ENCODE results near the gene RAE1. TPM values are rescaled to one million over a fixed set of nuclear protein-coding genes. Genes with fewer than 3 reads are reported as not detected.

RAE1 gene
- total RNA-seq, 1 donor from 2014 or later = 9.0 TPM

Other genes with a start within 250 kb of the RAE1 start
- gene BMP7, start 84.6 kb upstream of the RAE1 start, total RNA-seq = 0.38 TPM
- gene SPO11, start 21.5 kb upstream of the RAE1 start, total RNA-seq = not detected
- gene RBM38, start 40.1 kb downstream of the RAE1 start, total RNA-seq = 6.0 TPM
- gene CTCFL, start 173.9 kb downstream of the RAE1 start, total RNA-seq = 0.15 TPM
- gene PCK1, start 209.9 kb downstream of the RAE1 start, total RNA-seq = 1,004 TPM